Osteocyte (in vitro differentiated cells): ENCODE measurements around the gene EFCC1. TPM values are rescaled to one million over a fixed set of nuclear protein-coding genes. Genes with fewer than 3 reads are reported as not detected.

Source experiments
- DNase-seq: peaks from one replicate; pipeline ENCODE4 v3.0.0; 2021; ENCODE audit warnings: mixed read lengths; ENCODE audit not compliant: unreplicated experiment; ENCODE audit errors: extremely low spot score
- H3K27ac Mint-ChIP-seq: one replicate; pipeline ENCODE4 v1.8.0; 2021; ENCODE audit warnings: mild to moderate bottlenecking, mixed read lengths; ENCODE audit not compliant: unreplicated experiment
- H3K27me3 Mint-ChIP-seq: one replicate; pipeline ENCODE4 v1.8.0; 2021; ENCODE audit warnings: mixed read lengths; ENCODE audit not compliant: unreplicated experiment
- H3K36me3 Mint-ChIP-seq: one replicate; pipeline ENCODE4 v1.8.0; 2021; ENCODE audit warnings: mixed read lengths; ENCODE audit not compliant: unreplicated experiment
- H3K4me1 Mint-ChIP-seq: one replicate; pipeline ENCODE4 v1.8.0; 2021; ENCODE audit warnings: mixed read lengths; ENCODE audit not compliant: unreplicated experiment
- H3K4me3 Mint-ChIP-seq: one replicate; pipeline ENCODE4 v1.8.0; 2021; ENCODE audit warnings: mild to moderate bottlenecking, moderate library complexity, mixed read lengths; ENCODE audit not compliant: unreplicated experiment
- H3K9me3 Mint-ChIP-seq: one replicate; pipeline ENCODE4 v1.8.0; 2021; ENCODE audit warnings: mixed read lengths; ENCODE audit not compliant: unreplicated experiment
- CTCF ChIP-seq: fragments of 200-600 bp; sonication (generic); IDR thresholded peaks from 2 replicates; pipeline ENCODE4 v1.5.0; 2021; ENCODE audit warnings: antibody characterized with exemption, mild to moderate bottlenecking, moderate library complexity
- total RNA-seq: library from RNA; stranded (reverse); gene quantifications from 2 replicates; pipeline ENCODE4 v1.2.1, GENCODE V29; 2021

Gene EFCC1
- total RNA-seq, 1 donor from 2014 or later: not detected

- no peak overlapping the region for H3K27ac Mint-ChIP-seq
- TF ChIP-seq CTCF: no peak
- no peak for DNase-seq
- H3K4me1 Mint-ChIP-seq: no peaks in the 10 kb centered on the region
- H3K9me3 Mint-ChIP-seq: no peaks in the 10 kb centered on the region
- peaks cover 6% of the 10 kb centered on the region for H3K27me3 Mint-ChIP-seq
- no peaks in the 10 kb centered on the region for H3K36me3 Mint-ChIP-seq
- no peak overlapping the region for H3K4me3 Mint-ChIP-seq
Measured at GRCh38 chr3:129033151-129033550, 32.0 kb downstream of the EFCC1 start.

GRCh38 chr3:129033633-129034321 is 32.7 kb downstream of the EFCC1 start:
- TF ChIP-seq CTCF: no peak
- Mint-ChIP-seq H3K27ac (no peak overlapping the region), H3K4me3 (no peak overlapping the region), H3K36me3 (no peaks in the 10 kb centered on the region), H3K27me3 (peaks cover 6% of the 10 kb centered on the region), H3K4me1 (peaks cover under 1% of the 10 kb centered on the region), H3K9me3 (no peaks in the 10 kb centered on the region)
- DNase-seq: no peak

- no peaks in the 10 kb centered on the region for H3K36me3 Mint-ChIP-seq
- peaks cover 3% of the 10 kb centered on the region for H3K27me3 Mint-ChIP-seq
- H3K4me1 Mint-ChIP-seq: peaks cover 8% of the 10 kb centered on the region
- no peak overlapping the region for H3K4me3 Mint-ChIP-seq
- H3K9me3 Mint-ChIP-seq: no peaks in the 10 kb centered on the region
- DNase-seq: no peak
- H3K27ac Mint-ChIP-seq: no peak overlapping the region
- no peak for TF ChIP-seq CTCF
Measured at GRCh38 chr3:129034642-129035041, 33.5 kb downstream of the EFCC1 start.

- Mint-ChIP-seq H3K36me3 (no peaks in the 10 kb centered on the region), H3K9me3 (no peaks in the 10 kb centered on the region), H3K27me3 (peaks cover 3% of the 10 kb centered on the region), H3K4me1 (peaks cover 13% of the 10 kb centered on the region), H3K27ac (no peak overlapping the region), H3K4me3 (no peak overlapping the region)
- no peak for DNase-seq
- no peak for TF ChIP-seq CTCF
Measured at GRCh38 chr3:129035360-129036221, 34.5 kb downstream of the EFCC1 start.
